ENCODE data around the gene SLC39A9.

SLC39A9 gene

GRCh38 chr14:69500096-69500495 lies 101.6 kb downstream of the SLC39A9 start:
- DNase-seq (ENCODE audit: low spot score) = no peak

DNA sequence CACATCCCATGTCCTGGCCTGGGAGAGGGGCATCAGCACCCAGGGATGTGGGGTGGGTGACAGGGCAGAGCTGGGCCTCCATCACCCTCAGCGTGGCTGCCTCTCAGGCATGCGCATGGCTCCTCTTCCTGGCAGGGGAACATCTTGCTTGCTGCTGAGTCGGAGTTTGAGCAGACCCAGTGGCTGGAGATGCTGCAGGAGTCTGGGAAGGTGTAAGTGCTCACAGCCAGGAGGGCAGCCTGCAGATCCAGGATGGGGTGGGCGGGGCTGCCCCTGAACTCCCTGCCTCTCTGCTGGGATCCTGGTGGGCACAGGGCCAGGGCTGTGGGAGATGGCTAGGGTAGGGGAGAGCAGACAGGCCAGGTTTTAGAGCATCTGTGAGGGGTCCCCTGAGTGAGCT lies 102.2 kb downstream of the SLC39A9 start:
- no peak for DNase-seq (ENCODE audit: low spot score)

- peak; percentile 81 for DNase-seq (ENCODE audit: low spot score)
These were observed 102.9 kb downstream of the SLC39A9 start for GRCh38 chr14:69501423-69501838.

- DNase-seq (ENCODE audit: low spot score) = no peak
These were observed 106.3 kb downstream of the SLC39A9 start for GRCh38 chr14:69504775-69505174.

DNA sequence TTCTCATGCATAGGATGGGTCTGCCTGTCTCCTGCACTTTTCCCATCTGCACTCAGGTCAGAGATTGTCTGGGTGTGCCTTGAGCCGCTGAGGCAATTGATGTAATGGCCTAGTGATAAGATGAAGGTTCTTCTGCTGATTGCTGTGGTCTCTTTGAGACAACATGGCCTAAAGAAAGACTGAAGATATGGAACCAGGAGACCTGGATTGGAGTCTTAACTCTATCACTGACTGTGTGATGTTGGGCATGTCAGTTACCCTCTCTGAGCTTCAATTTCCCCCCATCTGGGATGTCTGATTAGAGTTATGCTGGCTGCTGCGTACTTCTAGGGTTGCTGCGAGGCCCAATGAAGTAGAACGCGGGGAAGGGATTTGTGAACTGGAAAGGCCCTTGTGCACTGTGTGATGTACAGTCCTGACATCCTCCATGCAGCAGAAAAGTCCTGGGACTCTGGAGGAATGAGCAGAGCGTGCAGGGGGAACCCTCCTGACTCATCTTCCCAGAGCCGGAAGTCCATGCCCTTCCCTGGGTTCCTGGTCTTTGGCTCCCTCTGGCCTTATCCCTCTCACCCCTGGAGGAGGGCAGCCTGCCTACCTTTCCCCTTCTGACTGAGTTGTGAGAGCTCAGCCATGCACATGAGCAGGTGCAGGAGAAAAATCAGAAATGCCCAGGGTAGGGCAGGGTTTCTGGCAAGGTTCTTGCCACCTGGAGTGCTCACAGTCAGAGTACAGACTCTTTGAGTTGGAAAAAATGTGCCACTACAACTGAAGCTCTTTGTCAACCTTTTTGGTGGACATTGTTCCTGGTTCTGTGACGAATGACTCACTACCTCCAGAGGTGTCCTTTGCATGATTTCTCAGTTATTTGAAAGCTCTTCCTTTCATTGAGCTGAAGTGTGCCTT lies 107.1 kb downstream of the SLC39A9 start:
- no peak for DNase-seq (ENCODE audit: low spot score)

GRCh38 chr14:69506241-69506595 lies 107.7 kb downstream of the SLC39A9 start:
- DNase-seq (ENCODE audit: low spot score) = no peak

Measured in Ammon's horn (tissue), 1 donor.